ENCODE results near the gene PALD1.

The PALD1 gene

DNA sequence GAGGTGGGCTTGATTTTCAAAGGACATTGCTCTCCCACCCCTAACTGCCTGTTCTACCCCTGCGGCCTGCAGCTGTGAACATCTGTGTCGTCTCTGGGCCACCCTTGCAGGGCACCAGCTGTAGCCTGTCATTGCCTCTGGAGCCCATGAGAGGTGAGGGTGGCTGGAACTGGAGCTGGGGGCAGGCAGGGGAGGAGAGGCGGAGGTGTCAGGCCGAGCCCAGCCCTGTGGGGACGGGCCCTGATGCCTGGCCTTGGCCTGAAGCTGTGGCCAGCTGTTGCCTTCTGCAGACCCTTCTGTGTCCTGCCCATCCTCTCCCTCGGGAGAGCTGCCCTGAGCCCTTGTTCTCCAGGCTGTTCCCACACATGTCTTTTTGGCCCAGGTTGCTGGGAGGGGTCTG is 44.5 kb downstream of the PALD1 start:
- DNase-seq, result no peak

DNA sequence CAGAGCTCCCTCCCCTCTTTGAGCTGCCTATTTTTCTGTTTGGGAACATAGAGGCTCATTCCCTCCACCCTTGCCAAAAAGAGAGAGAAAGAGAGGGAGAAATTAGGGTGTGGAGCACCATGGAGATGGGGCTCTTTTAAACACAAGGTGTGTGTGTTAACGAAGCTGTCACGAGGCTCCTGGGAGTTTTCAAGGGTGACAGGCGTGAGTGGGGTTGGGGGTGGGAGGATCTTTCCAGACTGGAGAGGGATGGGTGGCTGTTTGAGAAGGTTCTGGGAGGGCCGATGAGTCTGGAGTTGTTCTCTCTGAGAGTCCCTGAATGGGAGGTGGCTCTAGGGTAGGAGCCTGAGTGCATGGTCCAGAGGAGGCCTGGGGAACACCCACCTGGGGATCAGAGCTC is 45.0 kb downstream of the PALD1 start:
- in situ Hi-C loops (cut with HindIII; ENCODE audit: low pct_ligation_motif_present, low pct_unique_long_range_greater_than_20kb, low sequenced_read_pairs), result no loop called here
- no peak for DNase-seq

More for the DNA sequence above, 44.5 kb downstream of the PALD1 start:
- in situ Hi-C loops (cut with HindIII; ENCODE audit: low pct_ligation_motif_present, low pct_unique_long_range_greater_than_20kb, low sequenced_read_pairs), result no loop called here

- no peak for DNase-seq
- in situ Hi-C loops (cut with HindIII; ENCODE audit: low pct_ligation_motif_present, low pct_unique_long_range_greater_than_20kb, low sequenced_read_pairs), result no loop called here
These were observed 49.7 kb downstream of the PALD1 start for GRCh38 chr10:70528314-70528713.

DNA sequence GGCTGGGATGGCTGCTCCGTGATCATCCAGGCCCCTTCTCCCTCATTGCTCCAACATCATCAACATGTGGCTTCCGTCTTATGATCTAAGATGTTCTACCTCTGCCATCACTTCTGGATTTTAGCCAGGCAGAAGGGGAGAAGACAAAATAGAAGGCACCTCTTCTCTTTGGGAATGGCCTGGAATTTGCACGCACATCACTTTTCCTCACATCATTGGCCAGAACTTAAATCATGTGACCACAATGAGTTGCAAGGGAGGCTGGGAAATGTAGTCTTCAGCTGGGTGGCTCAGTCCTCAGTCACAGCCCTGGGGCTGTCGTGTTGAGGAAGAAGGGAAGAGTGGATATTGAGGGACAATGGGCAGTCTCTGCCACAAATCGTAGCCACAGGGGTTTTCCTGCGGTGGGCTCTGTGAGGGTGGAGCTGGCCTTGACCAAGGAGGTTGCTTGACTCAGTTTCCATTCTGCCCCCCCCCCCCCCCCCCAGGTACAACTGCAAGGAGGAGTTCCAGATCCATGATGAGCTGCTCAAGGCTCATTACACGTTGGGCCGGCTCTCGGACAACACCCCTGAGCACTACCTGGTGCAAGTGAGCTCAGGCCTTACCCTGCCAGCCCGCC is 50.3 kb downstream of the PALD1 start:
- in situ Hi-C loops (cut with HindIII; ENCODE audit: low pct_ligation_motif_present, low pct_unique_long_range_greater_than_20kb, low sequenced_read_pairs), result no loop called here
- DNase-seq, result peak; percentile 57

GRCh38 chr10:70529848-70530247 is 51.3 kb downstream of the PALD1 start:
- no peak for DNase-seq
- in situ Hi-C loops (cut with HindIII; ENCODE audit: low pct_ligation_motif_present, low pct_unique_long_range_greater_than_20kb, low sequenced_read_pairs), result no loop called here

DNA sequence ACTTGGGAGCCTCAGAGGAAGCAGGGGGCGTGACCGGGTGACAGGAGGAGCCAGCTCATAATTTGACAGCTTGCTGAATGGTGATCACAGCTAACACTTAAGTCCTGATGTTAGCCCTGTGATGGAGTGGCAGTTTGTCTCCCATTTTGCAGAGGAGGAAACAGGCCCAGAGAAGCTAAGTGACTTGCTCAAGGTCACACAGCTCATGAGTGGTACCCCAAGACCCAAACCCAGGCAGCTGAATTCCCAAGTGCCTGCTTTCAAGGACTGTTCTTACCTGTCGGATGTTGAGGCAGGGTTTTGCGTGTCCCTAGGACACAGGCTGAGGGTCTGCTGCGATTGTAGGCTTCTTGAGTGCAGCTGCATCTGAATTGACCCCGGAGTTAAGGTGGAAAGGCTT is 51.7 kb downstream of the PALD1 start:
- no peak for DNase-seq
- in situ Hi-C loops (cut with HindIII; ENCODE audit: low pct_ligation_motif_present, low pct_unique_long_range_greater_than_20kb, low sequenced_read_pairs), result no loop called here

- in situ Hi-C loops (cut with HindIII; ENCODE audit: low pct_ligation_motif_present, low pct_unique_long_range_greater_than_20kb, low sequenced_read_pairs), result no loop called here
- DNase-seq, result no peak
These were observed 54.1 kb downstream of the PALD1 start for GRCh38 chr10:70532554-70533188.

DNA sequence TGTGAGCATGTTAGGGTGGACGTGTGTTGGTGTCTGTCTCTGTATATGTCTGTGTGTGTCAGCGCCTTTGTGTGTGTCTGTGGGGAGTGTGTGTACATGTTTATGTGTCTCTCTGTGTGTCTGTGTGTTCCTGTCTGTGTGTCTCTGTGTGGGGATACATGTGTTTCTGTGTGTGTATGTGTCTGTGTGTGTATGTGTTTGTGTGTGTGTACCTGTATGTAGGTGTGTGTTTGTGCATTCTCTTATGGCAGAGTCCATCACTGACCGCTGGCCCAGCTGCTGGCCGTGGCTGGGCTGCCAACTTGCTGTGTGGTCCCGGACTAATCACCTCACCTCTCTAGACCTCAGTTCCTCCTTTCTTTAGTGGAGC is 54.6 kb downstream of the PALD1 start:
- in situ Hi-C loops (cut with HindIII; ENCODE audit: low pct_ligation_motif_present, low pct_unique_long_range_greater_than_20kb, low sequenced_read_pairs), result no loop called here
- DNase-seq, result no peak

DNA sequence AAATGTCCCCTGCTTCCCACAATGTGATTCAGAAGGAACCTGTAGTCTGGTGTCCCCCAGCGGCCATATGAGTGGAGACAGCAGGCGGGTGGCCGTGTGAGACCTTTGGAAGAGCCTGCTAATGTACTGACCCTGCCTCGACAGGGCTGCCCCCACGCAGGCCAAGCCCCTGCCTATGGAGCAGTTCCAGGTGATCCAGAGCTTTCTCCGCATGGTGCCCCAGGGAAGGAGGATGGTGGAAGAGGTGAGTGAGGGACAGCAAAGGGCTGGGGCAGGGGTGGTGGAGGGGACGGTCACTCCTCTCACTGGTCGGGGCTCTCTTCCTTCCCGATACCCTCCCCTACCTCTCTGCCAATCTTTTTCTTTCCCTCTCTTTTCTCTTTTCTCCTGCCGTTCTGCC is 55.7 kb downstream of the PALD1 start:
- in situ Hi-C loops (cut with HindIII; ENCODE audit: low pct_ligation_motif_present, low pct_unique_long_range_greater_than_20kb, low sequenced_read_pairs), result no loop called here
- no peak for DNase-seq

GRCh38 chr10:70535001-70535400 is 56.4 kb downstream of the PALD1 start:
- DNase-seq, result no peak
- in situ Hi-C loops (cut with HindIII; ENCODE audit: low pct_ligation_motif_present, low pct_unique_long_range_greater_than_20kb, low sequenced_read_pairs), result no loop called here

- no peak for DNase-seq
- in situ Hi-C loops (cut with HindIII; ENCODE audit: low pct_ligation_motif_present, low pct_unique_long_range_greater_than_20kb, low sequenced_read_pairs), result no loop called here
These were observed 56.9 kb downstream of the PALD1 start for GRCh38 chr10:70535451-70535850.

DNA sequence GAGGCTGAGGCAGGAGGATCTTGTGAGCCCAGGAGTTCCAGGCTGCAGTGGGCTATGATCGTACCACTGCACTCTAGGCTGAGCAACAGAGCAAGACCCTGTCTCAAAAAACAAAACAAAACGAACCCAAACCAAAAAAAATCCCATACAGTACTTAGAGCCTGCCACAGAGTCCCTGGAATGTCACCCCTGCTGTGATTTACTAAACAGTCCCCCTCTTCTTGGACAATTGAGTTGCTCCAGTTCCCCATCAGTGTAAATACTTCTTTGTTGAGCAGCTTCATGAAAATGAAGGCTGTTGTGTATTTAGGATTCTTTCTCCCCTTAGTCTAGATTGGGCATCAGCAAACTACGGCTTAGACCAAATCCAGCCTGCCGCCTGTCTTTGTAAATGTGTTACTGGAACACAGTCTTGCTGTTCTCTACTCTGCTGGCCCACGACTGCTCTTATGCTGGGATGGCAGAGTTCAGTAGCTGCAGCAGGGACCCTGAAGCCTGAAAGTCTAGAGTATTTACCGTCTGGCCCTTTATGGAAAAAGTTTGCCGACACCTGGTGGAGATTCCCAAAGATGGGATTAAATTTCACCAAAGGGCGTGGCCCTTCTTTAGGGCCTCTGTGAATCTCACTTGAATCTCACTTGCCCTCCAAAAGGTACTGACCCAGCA is 57.8 kb downstream of the PALD1 start:
- in situ Hi-C loops (cut with HindIII; ENCODE audit: low pct_ligation_motif_present, low pct_unique_long_range_greater_than_20kb, low sequenced_read_pairs), result no loop called here
- no peak for DNase-seq

- peak; percentile 23 for DNase-seq
- in situ Hi-C loops (cut with HindIII; ENCODE audit: low pct_ligation_motif_present, low pct_unique_long_range_greater_than_20kb, low sequenced_read_pairs), result no loop called here
These were observed 59.0 kb downstream of the PALD1 start for GRCh38 chr10:70537398-70538194.

DNA sequence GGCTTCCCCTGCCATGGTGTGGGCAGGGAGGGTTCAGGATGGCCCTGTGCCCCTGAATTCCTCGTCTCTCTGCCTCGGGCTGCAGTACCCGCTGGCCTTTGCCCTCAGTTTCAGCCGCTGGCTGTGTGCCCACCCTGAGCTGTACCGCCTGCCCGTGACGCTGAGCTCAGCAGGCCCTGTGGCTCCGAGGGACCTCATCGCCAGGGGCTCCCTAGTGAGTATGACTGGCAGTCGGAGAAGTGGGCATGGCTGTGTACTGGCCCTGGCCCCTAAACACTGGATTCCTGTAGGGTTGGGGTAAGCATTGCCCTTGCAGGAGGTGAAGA is 59.6 kb downstream of the PALD1 start:
- in situ Hi-C loops (cut with HindIII; ENCODE audit: low pct_ligation_motif_present, low pct_unique_long_range_greater_than_20kb, low sequenced_read_pairs), result no loop called here
- DNase-seq, result no peak

DNA sequence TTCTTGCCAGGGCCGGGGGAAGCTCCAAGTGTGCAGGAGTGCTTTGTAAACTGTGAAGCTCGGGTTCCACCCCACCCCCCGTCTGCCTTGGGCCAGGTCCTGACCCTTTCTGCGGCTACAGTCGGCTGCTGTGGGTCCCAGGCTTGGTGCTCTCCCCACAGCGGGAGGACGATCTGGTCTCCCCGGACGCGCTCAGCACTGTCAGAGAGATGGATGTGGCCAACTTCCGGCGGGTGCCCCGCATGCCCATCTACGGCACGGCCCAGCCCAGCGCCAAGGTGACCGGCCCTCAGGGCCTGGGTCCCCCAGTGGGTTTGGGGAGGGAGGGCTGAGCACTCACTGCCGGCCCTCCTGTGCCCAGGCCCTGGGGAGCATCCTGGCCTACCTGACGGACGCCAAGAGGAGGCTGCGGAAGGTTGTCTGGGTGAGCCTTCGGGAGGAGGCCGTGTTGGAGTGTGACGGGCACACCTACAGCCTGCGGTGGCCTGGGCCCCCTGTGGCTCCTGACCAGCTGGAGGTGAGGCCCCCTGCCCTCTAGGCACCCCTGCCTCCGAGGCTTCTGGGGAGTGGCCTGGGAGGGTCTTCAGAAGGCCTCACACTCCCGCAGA is 60.3 kb downstream of the PALD1 start:
- in situ Hi-C loops (cut with HindIII; ENCODE audit: low pct_ligation_motif_present, low pct_unique_long_range_greater_than_20kb, low sequenced_read_pairs), result no loop called here
- no peak for DNase-seq

- no peak for DNase-seq
- in situ Hi-C loops (cut with HindIII; ENCODE audit: low pct_ligation_motif_present, low pct_unique_long_range_greater_than_20kb, low sequenced_read_pairs), result no loop called here
These were observed 60.9 kb downstream of the PALD1 start for GRCh38 chr10:70539471-70539870.

GRCh38 chr10:70540089-70540788 is 61.7 kb downstream of the PALD1 start:
- peak; percentile 34 for DNase-seq
- in situ Hi-C loops (cut with HindIII; ENCODE audit: low pct_ligation_motif_present, low pct_unique_long_range_greater_than_20kb, low sequenced_read_pairs), result no loop called here

- no peak for DNase-seq
- in situ Hi-C loops (cut with HindIII; ENCODE audit: low pct_ligation_motif_present, low pct_unique_long_range_greater_than_20kb, low sequenced_read_pairs), result no loop called here
These were observed 62.3 kb downstream of the PALD1 start for GRCh38 chr10:70540789-70541360.
